Stimulated activated CD4-positive, alpha-beta T cell treated with anti-CD3 and anti-CD28 coated beads, Interleukin-4, amount 100 ng/mL, for 1 hour (primary cell): Measurements from ENCODE around the gene TSPO.

Experiments
- DNase-seq: peaks from one replicate; pipeline ENCODE4 v3.0.0-alpha.2; 2020

TSPO gene

DNA sequence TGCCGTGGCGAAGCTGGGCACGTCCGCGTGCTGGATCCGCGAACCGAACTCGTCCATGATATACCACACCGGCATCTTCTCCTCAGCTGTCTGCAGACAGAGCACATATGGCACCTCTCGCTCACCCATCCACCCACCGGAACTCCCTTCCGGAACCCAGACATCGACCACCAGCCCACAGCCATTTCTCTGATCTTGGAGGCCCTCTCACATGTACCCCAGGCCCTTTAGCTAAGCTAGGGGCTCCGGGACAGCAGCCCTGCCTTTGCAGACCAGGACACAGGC is 28.5 kb downstream of the TSPO start:
- no peak for DNase-seq

DNA sequence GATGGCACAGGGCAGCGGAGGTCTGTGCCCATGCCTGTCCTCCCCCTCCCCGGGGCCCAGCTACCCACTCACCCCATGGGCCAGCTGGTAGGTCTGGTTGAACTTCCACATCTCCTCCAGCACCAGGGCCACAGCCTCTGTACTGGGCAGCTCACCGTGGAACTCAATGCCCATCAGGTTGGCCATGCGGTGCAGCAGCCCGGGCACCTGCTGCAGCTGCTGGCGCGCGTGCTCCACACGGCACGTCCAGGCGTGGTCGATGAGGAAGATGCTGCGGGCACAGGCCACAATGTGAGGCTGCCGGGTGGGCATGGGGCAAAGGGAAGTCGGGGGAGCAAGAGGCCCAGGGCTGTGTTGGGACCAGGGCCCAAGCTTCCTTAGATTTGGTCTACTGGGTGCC is 29.3 kb downstream of the TSPO start:
- no peak for DNase-seq

DNA sequence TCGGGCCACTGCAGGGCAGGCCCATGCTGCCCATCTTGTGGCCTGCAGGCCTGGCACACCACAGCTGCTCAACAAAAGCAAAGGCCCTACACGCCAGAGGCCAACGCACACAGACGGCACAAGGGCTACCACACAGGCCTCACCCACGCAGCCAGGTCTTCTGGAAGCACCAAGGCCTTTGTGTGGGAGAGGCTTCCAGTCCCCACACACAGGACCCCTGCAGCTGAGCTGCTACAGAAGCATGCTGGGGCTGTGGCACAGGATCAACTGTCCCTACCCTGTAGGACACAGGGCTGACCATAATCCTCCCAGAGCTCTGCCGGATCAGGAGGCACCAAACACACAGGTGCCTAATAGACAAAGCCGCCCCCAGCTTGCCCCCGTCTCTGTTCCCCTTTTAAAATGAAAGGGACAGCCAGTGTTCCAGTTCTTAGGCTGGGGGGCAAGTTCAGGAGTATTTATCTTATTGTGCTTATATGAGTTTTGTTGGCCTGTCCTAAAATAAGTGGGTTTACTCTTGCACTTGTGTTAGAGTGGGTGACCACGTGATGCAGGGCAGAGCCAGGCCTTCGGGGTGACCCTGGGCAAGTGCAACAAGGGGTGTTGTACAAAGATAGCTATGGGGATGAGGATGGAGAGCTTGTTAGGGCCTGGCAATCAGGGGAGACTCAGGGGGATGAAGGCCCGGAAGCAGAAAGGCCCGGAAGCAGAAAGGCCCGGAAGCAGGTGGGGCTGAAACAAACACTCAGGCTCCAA is 30.1 kb downstream of the TSPO start:
- no peak for DNase-seq

DNA sequence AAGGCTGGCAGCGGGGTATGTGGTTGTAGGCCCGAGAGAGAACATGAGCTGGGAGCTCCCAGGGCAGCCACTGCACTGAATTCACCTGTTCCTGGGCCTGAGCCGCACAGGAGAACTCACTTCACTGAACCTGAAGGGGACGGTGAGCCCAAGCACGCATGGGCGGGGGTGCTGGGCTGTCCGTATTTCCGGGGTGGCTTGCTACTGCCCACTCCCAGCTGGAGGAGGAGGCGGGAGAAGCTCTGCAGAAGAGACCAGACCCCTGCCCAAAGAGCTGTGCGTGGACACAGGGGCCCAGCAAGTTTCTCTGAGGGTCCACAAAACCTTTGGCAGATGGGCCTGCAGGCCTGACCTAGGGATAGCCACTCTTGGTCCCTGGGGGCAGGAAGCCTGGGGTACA is 30.8 kb downstream of the TSPO start:
- DNase-seq: no peak

DNA sequence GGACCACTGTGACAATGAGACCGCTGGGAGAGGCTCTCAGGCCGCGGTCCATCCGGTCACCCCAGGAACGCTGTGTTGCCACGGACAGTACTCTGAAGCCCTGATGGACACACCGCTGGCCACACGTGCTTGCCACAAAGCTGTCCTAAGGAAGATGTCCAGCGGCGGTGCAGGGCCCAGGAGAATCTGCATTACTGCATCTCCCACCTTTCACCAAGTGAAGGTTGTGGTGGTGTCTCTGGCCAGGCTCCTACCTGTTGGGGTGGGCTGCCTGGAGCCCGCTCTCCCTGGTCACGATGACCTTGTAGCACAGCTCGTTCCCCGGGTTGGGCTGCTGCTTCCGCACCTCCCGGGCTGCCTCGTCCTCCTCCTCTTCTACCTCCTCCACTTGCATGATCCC is 31.4 kb downstream of the TSPO start:
- no peak for DNase-seq

DNA sequence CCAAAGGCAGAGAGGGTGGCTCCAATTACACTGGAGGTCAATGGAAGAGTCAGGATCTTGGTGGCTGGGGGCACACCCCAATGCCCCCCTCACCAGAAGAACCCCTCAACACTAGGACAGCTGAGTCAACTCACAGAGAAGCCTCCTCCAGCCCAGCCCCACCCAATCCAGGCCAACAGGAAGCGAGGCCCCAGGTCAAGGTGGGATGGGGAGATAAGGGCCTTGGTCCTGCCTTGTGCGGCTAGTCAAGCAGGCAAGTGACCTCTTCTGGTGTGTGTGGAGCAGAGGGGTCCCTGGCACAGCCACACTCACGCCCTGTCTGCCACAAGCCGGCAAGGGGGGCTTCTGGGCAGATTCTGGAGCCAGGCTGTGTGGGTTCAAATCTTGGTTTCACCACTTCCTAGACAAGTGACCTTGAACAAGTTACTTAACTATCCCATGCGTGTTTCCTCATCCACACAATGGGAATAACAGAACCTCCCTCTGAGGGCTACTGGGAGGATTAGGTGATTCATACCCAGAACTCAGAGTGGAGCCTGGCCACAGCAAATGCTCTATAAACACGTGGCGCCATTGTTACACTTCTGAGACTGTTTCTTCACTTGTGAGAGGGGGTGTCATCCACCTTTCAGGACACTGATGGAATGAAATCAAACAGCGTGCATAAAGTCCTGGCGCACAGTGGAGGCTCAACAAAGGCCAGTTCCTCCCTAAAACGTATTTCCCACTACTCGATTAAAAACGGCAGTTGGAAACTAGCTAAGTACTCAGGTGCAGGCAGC is 32.3 kb downstream of the TSPO start:
- no peak for DNase-seq

DNA sequence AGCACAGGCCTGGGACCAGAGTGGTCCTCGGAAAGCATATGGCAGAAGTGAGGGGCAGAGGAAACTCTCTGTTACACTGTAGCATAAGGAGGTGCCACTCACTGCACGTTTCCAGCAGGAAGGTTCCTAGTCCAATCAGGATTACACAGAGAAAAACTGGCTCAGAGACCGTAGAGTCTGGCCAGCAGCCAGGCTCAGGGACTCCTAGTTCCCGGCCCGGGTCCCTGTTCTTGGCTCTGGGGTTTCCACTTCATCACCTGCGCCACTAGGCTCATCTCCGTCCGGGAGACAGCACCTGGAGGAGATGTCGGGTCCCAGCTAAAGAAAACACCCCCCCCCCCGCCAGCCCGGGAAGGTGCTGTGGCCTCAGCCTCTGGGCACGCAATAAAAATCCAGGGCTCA is 34.5 kb downstream of the TSPO start:
- DNase-seq: no peak

DNA sequence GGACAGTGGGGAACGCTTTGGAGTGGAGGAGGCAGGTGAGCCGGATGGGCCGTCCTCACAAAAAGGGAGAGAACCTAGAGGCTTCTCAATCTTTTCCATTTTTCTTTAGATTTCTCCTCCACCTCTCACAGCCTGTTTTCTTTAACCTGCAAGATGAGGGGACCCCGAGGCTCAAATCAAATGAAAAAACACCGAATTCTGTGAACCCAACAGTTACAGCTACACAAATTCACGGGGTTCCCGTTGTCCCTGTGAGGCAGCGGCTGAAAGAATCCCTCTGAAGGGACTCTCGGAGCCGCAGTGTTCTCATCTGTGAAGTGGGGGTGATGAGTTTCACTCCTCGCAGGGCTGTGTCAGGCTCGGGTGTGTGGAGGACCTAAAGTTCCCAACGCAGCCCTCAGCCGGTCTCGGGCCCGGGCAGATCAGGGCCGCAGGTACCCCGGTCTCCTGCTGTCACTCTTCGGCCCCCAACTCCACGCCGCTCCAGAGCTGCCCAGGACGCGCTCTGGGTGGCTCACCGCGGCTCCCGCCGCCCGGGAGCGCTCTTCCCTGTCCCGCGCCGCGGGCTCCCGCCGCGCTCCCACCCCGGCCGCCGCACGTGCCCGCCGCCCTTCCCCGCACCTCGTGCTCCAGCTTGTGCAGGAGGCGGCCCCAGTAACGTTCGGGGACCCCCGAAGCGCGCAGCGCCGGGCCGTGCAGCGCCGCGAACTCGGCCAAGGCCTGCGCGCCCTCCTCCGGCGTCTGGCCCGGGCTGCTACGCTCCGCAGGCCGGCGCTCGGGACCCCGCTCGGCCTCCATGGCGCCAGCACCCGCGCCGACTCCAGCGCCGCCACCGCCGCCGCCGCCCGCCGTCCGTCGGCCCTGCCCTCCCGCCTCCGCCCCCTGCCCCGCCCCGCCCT is 35.2 kb downstream of the TSPO start, which contains the start of gene TTLL12:
Gene TTLL12 (minus strand): TSS at position 863 of the 899 bp plus-strand sequence. CDS start 65 bp downstream, at position 798.
- DNase-seq: peak; percentile 65

DNA sequence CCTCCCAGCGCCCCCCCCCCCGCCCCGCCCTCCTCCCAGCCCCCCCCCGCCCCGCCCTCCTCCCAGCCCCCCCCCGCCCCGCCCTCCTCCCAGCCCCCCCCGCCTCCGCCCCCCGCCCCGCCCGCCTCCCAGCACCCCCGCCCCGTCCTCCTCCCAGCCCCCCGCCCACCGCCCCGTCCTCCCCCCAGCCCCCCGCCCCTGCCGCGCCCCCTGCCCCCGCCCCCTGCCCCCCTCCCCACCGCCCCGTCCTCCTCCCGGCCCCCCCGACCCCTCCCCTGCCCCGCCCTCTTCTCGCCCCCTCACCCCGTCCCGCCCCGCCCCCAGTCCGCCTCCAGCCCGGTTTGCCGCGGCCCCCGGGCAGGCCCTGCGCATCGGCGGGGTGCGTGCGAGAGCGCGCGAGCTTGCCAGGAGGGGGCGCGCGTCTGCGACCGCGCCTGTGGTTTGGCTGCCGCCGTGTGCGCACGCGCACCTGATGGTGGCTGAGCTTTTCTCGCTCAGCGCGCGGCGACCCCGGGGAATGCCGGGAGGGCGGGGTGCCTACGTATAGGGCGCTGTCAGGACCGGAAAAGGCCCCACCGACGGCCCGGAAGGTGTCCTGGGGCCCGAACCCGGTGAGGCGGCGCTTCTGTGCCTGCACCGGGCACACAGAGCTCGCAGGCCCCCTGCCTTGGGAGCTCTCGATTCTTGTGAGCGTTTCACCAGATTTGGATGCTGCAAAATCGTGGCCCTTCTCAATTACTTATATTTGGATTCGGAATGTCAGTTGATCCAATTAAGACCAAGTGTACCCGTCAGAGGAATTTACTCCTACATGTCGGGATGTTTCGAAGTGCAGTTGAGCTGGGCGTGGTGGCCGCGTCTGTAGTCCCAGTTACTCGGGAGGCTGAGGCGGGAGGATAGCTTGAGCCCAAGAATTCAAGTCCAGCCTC is 36.1 kb downstream of the TSPO start:
- peak; percentile 97 for DNase-seq

DNA sequence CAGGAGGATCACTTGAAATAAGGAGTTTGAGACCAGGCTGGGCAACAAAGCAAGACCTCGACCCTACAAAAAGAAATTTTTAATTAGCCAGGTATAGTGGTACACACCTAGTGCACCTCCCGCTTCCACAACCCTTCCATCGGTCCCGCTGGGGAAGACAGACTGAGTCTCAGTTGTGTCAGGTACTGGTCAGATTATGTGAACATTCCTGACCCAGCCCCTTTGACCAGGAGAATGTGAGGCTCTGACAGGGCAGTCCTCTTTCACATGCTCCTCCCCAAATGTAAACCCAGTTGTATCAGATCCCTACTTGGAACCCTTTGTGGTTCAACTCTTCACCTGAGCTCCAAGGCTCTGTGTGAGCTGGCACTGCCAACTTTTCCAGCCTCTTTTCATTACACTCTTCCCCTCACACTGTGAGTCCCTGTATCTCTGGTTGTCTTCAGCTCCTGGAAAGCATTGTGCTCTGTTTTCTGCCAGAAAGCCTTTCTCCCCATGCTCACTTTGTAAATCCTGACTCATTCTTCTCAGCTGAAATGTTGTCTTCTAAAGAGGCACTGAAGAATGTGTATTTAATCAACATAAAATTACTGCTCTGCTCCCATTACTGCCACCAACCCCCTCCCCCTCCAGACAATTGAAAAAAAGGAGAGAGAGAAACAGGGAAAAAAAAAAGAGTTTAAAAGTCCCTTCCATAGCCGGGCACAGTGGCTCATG is 37.6 kb downstream of the TSPO start:
- DNase-seq: no peak

DNA sequence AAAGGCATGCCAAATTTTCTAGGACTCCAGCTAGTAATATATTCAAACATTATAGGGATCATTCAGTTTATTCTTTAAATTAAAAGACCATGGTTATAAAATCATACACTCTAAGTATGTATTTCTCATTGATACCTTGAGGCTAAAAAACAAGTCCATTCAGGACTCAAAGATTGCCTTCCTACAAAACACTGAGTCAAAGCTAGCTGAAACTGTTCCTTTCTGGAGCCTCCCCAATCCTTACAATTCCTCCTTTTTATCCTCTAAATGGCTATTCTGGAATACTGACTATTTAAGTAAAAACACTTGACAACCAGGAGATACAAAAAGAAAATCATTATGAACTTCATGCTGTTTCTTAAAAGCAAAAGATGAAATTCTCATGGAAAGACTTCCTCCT is 40.5 kb downstream of the TSPO start:
- DNase-seq: no peak

DNA sequence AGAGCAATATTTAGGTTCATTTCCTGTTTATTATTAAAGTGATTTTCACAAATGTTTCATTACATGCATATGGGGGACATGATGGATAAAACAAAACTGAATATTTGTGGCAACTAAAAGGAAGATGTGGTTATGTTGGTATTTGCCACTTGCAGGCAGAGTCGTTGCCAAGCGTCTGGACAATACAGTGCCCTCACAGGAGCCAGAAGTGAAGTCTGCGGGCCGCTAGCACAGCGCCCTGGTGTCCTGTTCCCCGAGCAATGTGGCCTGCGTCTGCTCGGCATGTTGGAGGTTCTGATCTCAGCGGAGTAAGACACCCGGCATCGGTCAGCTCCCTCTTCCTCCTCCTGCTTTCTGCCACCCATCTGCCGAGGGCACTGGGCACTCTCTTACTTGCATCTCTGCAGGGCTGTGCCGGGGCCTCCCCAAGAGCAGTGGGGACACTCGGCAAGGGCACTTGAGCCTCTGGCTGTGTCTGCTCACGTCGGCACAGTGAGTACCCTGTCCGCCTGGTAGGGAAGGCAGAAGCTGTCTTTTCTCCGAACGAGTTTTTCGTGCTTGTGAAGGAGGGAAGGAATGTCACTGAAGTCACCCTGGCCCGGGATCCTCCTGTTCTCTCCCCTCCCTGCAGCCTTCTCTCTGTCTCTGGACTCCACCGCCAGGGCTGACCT is 46.0 kb downstream of the TSPO start:
- no peak for DNase-seq

DNA sequence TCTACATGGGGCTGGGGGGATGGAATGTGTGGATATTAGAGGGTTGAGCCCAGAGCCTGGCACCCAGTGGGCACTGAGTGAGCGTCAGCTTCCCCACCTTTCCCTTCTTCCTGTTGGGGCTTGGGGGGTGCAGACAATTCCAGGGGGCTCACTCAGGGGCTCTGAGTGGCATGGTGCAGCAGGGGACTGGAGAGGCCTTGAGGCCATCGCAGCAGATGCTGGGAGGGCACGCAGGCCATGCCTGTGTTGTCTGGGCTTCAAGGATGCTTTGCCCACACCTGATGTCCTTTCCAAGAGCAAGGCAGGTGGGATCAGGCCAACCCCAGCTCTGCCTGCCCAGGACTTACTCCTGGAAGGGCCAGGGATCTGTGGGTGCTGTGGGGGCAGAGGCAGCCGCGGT is 46.8 kb downstream of the TSPO start:
- DNase-seq: no peak

DNA sequence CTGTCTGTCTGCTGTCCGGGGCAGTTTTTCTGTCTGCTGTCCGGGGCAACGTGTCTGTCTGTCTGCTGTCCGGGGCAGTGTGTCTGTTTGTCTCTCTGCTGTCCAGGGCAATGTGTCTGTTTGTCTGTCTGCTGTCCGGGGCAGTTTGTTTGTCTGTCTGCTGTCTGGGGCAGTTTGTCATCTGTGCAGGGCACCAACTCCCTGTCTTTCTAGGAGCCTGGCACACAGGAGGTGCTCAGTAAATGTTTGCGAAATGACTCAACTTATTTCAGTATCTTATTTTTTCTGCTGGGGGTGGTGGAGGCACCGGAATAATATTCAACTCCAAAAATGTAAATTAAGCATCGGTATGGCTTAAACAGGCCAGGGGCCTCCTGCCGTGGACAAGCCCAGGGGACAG is 47.6 kb downstream of the TSPO start:
- DNase-seq: no peak

DNA sequence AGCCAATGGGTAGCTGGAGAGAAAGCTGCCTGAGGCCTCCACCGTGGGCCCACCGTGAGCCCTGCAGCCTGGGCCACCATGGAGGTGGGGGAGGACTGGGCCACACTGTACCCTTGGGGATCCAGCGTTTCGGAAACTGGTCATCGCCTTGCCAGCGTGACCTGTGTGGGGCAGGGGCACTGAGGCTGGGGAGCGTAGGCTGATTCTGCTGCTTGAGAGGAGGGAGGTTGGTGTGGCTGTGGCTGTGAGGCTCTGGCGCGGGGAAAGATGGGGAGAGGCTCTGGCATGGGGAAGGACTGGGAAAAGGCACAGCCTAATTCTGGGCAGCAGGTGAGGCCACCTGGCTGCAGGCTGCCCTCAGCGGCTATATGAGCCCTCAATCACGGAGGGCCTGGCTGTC is 48.2 kb downstream of the TSPO start:
- DNase-seq: no peak

DNA sequence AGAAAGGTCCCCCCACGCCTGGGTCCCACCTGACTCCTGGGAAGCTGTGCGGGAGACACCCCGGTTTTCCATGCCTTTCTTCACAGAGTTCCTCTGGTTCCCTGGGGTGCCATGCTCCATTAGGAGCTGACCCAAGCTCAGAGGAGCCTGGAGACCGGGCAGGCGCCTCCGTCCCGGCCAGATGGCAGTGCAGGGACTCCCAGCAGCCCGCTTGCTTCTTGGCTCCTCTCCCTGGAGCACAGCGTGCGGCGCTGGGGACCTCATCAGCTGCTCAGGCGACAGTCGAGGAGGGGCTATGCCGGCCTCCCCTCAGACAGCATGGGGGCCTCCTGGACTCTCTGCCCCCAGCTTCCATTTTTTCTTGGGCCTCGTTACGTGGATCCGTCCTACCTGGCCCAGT is 48.7 kb downstream of the TSPO start:
- no peak for DNase-seq

DNA sequence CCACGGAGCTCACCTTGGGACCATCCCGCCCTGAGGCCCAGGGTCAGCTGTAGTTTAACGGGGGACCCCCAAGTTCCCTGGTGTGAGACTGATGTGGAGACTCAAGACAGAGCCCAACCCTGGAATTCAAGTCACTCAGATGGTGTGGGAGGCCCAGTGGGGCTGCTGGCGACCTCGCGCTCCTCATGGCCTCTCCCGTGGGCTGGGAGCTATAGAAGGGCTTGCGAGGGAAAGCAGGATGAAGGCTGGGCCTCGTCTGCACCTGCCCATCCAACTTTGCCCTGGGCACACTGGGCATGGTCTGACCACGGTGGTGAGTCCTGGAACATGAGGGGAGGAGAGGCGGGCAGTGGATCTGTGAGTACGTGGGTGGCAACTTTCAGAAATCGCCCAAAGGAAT is 49.2 kb downstream of the TSPO start:
- DNase-seq: no peak

DNA sequence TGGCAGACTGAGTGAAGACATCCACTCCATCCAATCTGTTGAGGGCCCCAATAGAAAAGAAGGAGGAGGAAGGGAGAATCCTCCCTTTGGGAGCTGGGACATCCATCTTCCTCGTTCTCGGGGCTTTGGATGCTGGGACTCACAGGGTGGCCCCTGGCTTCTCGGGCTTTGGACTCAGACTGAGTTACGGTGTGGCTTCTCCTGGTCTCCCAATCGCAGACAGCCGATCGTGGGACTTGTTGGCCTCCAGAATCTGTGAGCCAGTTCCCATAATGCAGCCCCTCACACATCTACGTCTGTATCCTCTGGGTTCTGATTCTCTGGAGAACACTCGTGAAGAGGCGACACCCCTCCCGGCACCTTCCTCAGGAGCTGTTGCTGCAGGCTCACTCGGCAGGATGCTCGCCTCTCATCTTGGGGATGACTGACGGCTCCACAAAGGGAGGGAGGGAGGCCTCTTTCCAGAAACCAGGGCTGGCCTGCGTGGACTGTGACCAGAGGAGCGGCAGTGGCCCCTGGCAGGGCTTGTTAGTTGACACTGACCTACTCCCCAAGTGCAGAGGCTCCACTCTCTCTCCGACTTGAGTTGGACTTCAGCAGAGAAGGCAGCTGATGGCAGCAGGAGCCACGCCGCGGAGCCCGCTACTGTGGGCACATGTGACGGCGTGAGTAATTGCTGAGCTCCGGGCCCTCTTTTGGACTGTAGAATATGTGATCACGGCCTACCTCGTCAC is 50.3 kb downstream of the TSPO start:
- no peak for DNase-seq

DNA sequence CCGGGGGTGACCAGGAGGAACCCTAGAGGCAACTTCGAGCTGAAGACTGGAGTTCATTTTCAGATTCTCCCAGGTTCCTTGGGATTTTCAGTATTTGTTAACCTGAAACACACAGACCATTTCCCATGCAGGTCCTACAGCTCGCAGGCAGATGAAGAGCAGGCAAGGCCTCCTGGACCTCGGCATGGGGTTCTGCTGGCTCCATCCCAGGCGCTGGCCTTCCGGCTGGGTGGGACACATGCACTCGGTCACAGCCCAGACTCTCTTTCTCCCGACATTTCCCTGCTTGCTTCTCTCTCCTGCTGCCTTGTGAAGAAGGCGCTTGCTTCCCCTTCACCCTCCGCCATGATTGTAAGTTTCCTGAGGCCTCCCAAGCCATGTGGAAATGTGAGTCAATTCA is 51.0 kb downstream of the TSPO start:
- DNase-seq: no peak

DNA sequence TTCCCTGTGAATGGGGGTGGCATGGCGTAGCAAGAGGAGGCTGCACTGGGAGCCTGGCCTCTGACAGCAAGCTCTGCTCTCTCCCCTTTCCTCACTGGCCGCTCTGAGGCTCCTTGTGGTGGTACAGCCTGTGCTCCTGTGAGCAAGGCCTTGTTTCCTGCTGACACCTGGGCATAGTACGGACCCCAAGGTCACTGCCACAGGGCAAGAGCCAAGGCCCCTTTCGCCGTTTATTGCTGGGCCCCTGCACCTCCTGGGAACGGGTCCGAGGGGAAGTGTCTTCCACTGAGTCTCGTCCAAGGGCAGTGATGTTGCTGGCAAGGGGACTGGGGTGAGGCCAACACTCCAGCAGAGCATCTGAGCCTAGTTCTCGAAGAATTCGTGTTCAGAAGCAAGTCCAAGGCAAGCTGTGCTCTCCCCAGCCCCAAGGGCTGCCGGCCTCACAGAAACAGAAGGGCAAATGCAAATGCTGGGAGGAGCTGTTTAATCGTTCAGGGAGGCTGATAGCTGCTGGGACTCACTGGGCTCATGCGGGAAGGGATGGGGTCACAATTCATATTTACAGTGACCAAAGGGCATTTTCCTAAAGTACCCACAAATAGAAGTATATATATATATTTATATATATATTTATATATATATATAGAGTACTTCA is 51.5 kb downstream of the TSPO start:
- DNase-seq: no peak
